A673 (cell line): ENCODE measurements around the gene MDM1. TPM values are rescaled to one million over a fixed set of nuclear protein-coding genes. Genes with fewer than 3 reads are reported as not detected.

Experiments used
- BruUV-seq: library from RNA; stranded (reverse); fragments of 400-500 nt; replicated peaks from 2 replicates; lab custom pipeline; 2021; lab: Mats Ljungman, UMichigan
- CTCF ChIA-PET: fragments of 300-600 bp; sonication (Branson Sonifier 250); formaldehyde crosslinking; loops from one replicate; lab custom pipeline; 2022; ENCODE audit warnings: antibody characterized with exemption; lab: Charles Lee
- POLR2A ChIA-PET: fragments of 300-600 bp; sonication (Branson Sonifier 250); formaldehyde crosslinking; loops from one replicate; lab custom pipeline; 2022; ENCODE audit warnings: antibody characterized with exemption; ENCODE audit not compliant: low non-redundant PET; lab: Charles Lee
- DNase-seq: peaks from one replicate; pipeline ENCODE4 v3.0.0-alpha.2; 2015; ENCODE audit warnings: low spot score
- H3K27ac ChIP-seq: fragments of 200-600 bp; sonication (generic); 2 replicates; pipeline ENCODE4 v1.5.1; 2016; ENCODE audit warnings: mixed run types, low read depth, mild to moderate bottlenecking, mixed read lengths, antibody characterized with exemption, low read length; ENCODE audit not compliant: poor library complexity, severe bottlenecking
- H3K27me3 ChIP-seq: fragments of 200-600 bp; sonication (generic); replicated peaks from 2 replicates; pipeline ENCODE4 v1.6.1; 2017; ENCODE audit warnings: mixed run types, low read depth, mild to moderate bottlenecking, mixed read lengths, antibody characterized with exemption, low read length; ENCODE audit not compliant: insufficient read depth, poor library complexity
- H3K36me3 ChIP-seq: fragments of 200-600 bp; sonication (generic); 2 replicates; pipeline ENCODE4 v1.6.1; 2016; ENCODE audit warnings: mixed run types, mild to moderate bottlenecking, mixed read lengths, antibody characterized with exemption, low read length; ENCODE audit not compliant: insufficient read depth, poor library complexity, severe bottlenecking
- H3K4me1 ChIP-seq: fragments of 200-600 bp; sonication (generic); 2 replicates; pipeline ENCODE4 v1.6.1; 2017; ENCODE audit warnings: mixed run types, mild to moderate bottlenecking, mixed read lengths, antibody characterized with exemption, low read length; ENCODE audit not compliant: insufficient read depth, poor library complexity, severe bottlenecking
- H3K4me3 ChIP-seq: fragments of 200-600 bp; sonication (generic); 2 replicates; pipeline ENCODE4 v1.5.1; 2016; ENCODE audit warnings: low read depth, mixed run types, mild to moderate bottlenecking, mixed read lengths, low read length; ENCODE audit not compliant: poor library complexity, severe bottlenecking
- H3K9me3 ChIP-seq: fragments of 200-600 bp; sonication (generic); 2 replicates; pipeline ENCODE4 v1.6.1; 2016; ENCODE audit warnings: mixed run types, low read depth, mild to moderate bottlenecking, mixed read lengths, antibody characterized with exemption, low read length; ENCODE audit not compliant: poor library complexity, severe bottlenecking
- EZH2 ChIP-seq: fragments of 200-600 bp; sonication (generic); IDR thresholded peaks from 2 replicates; pipeline ENCODE4 v1.6.1; 2017; ENCODE audit warnings: borderline replicate concordance, low read depth, mild to moderate bottlenecking, mixed read lengths, antibody characterized with exemption, low read length; ENCODE audit not compliant: poor library complexity, severe bottlenecking
- intact Hi-C: fragments of 100-400 bp; cut with micrococcal nuclease; formaldehyde crosslinking; loops from one replicate; pipeline ENCODE4 v1.10.0; 2022; ENCODE audit not compliant: unreplicated experiment
- total RNA-seq: library from RNA; stranded (reverse); gene quantifications from 2 replicates; pipeline ENCODE4 v1.2.3, GENCODE V29; 2021
- TF ChIP-seq, protein P1 (sequence below): fragments of 300-800, 200-600 bp; sonication (generic); conservative IDR thresholded peaks from 2 replicates; pipeline ENCODE4 v1.5.1; 2017; ENCODE audit warnings: low read depth, mild to moderate bottlenecking, antibody characterized with exemption, low read length, moderate library complexity, mixed read lengths

MDM1 gene
- total RNA-seq, 1 experiment from 2014 or later: 18.6 TPM

DNA sequence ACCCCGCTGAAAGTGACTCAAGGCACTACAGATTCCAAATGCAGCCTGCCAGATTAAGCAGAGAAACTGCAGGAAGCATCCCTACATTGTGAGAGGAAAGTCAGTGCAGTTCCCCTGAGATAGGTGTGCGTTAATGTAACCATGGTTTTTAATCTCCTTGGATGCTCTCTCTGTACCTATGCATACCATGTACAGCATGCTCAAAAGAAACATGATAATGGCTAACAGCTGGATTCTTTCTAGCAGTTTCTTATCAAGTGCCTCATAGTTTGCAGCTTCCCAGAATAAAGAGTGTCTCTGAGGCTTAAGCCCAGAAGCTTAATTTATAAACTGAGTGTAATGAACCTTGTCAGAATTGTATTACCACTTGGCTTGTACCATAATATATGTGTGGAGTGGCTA is 17.1 kb upstream of the MDM1 start:
- Histone ChIP-seq H3K27me3 (peaks cover 7% of the 10 kb centered on the region), H3K9me3 (no peaks in the 10 kb centered on the region), H3K4me1 (no peaks in the 10 kb centered on the region), H3K4me3 (no peak overlapping the region), H3K27ac (no peak overlapping the region), H3K36me3 (no peaks in the 10 kb centered on the region)
- intact Hi-C loops: no loop called here
- POLR2A ChIA-PET: no interaction called here
- TF ChIP-seq EZH2: no peak
- TF ChIP-seq, protein P1, sequence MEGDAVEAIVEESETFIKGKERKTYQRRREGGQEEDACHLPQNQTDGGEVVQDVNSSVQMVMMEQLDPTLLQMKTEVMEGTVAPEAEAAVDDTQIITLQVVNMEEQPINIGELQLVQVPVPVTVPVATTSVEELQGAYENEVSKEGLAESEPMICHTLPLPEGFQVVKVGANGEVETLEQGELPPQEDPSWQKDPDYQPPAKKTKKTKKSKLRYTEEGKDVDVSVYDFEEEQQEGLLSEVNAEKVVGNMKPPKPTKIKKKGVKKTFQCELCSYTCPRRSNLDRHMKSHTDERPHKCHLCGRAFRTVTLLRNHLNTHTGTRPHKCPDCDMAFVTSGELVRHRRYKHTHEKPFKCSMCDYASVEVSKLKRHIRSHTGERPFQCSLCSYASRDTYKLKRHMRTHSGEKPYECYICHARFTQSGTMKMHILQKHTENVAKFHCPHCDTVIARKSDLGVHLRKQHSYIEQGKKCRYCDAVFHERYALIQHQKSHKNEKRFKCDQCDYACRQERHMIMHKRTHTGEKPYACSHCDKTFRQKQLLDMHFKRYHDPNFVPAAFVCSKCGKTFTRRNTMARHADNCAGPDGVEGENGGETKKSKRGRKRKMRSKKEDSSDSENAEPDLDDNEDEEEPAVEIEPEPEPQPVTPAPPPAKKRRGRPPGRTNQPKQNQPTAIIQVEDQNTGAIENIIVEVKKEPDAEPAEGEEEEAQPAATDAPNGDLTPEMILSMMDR: no peak
- BruUV-seq: no TSS peak
- CTCF ChIA-PET: no interaction called here
- no peak for DNase-seq

DNA sequence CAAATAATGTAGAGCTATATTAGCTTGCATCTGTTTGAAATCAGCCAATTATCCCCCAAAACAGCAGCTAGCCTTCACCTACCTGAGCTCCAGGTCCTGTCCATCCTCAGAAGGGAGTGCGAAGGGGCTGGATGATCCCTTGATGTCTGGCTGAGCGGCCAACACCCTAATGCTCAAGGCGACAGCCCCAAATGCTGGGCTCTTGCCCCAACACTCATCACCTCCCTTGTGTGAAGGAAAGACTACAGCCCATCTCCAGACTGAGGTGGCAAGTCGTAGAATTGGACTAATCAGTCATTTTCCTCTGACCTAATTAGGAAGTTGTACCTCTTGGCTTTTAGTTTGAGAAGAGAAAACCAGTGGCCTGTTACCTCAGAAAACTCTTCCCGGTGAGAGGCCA is 16.3 kb upstream of the MDM1 start:
- H3K4me3 ChIP-seq: no peak overlapping the region
- H3K9me3 ChIP-seq: no peaks in the 10 kb centered on the region
- no TSS peak for BruUV-seq
- CTCF ChIA-PET: no interaction called here
- H3K27me3 ChIP-seq: peaks cover 14% of the 10 kb centered on the region
- no peak for DNase-seq
- no peak overlapping the region for H3K27ac ChIP-seq
- TF ChIP-seq, protein P1: no peak
- TF ChIP-seq EZH2: no peak
- H3K36me3 ChIP-seq: no peaks in the 10 kb centered on the region
- H3K4me1 ChIP-seq: no peaks in the 10 kb centered on the region
- POLR2A ChIA-PET: no interaction called here
- intact Hi-C loops: no loop called here

DNA sequence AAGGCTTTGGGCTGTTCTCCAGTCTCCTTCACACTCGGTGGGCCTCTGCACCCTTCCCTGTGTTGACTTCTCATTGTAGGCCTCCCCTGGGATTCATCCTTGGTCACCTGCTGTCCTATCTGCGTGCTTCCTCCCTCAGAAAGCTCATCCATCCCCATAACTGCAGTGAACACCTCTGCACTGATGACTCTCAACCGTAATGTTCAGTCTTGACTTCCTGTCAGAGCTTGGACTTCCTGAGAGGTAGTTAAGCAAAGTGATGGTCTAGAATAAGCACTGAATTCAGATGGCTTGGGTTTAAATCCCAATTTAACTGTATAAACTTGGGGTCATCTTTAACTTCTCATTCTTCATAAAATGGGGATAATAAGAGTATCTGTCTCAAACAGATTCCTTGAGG is 13.6 kb upstream of the MDM1 start:
- no peaks in the 10 kb centered on the region for H3K36me3 ChIP-seq
- no peaks in the 10 kb centered on the region for H3K4me1 ChIP-seq
- TF ChIP-seq, protein P1: no peak
- TF ChIP-seq EZH2: no peak
- ChIA-PET CTCF (no interaction called here), POLR2A (no interaction called here)
- no peak for DNase-seq
- BruUV-seq: no TSS peak
- no peak overlapping the region for H3K4me3 ChIP-seq
- peaks cover 22% of the 10 kb centered on the region for H3K27me3 ChIP-seq
- intact Hi-C loops: no loop called here
- H3K27ac ChIP-seq: no peak overlapping the region
- H3K9me3 ChIP-seq: no peaks in the 10 kb centered on the region
